Upper lobe of left lung (tissue), 4 donors: ENCODE data around the gene EMID1.

ENCODE experiments used
- POLR2A ChIP-seq, 4 donors: fragments of 450-650 bp; IDR thresholded peaks; one replicate each; pipeline ENCODE4 v1.5.1; 2016 to 2017; ENCODE audit warnings: antibody characterized with exemption in 4 of 4, mild to moderate bottlenecking in 2 of 4
- POLR2AphosphoS5 ChIP-seq, 2 donors: sonication (generic); formaldehyde crosslinking; IDR thresholded peaks; one replicate each; pipeline ENCODE4 v1.5.1; 2017; ENCODE audit warnings: antibody characterized with exemption in 2 of 2
- TF ChIP-seq, protein P1 (sequence below), 6 experiments: fragments of 450-650 bp in 4 of 6; fragments of 200-600 bp in 2 of 6; sonication (generic) in 2 of 6; IDR thresholded peaks; one replicate each; pipeline ENCODE4 v1.5.1; 2016 to 2019; ENCODE audit warnings: antibody characterized with exemption in 6 of 6

DNA sequence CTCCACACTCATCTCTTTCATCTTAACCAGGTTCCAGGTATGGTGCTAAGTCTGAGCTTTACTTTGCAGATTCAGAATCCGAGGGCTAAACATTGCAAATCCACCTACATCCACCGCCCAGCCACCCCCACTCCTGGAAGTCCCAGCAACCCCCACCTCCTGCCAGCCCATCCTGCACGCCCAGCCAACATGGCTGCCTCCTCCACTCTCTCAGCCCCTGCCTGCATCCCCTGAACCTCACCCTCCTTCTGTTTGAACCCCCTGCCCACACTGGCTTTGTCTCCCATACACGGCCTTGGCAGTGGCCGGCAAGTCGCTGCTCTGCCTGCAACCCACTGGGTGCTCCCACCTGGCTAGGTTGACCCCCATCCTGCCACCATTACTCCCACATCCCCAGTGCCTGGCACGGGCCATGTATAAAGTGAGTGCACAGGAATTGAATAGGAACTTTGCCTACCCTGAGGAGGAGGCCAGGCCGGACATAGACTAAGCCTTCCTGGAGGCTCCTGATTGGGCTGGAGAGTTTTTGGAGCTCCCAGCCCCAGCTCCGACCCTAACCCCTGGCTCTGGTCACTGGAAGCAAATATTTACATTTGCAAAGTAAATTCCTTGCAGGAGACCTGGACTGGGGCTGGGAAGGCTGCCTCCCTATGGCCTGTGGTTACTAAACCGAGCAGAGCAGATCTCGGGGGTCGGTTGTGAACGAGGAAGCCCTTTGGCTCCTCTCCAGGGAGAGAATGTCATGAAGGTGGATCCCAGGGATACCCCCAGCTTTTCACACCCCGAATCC, 14.4 kb downstream of the EMID1 start:
- TF ChIP-seq, protein P1, sequence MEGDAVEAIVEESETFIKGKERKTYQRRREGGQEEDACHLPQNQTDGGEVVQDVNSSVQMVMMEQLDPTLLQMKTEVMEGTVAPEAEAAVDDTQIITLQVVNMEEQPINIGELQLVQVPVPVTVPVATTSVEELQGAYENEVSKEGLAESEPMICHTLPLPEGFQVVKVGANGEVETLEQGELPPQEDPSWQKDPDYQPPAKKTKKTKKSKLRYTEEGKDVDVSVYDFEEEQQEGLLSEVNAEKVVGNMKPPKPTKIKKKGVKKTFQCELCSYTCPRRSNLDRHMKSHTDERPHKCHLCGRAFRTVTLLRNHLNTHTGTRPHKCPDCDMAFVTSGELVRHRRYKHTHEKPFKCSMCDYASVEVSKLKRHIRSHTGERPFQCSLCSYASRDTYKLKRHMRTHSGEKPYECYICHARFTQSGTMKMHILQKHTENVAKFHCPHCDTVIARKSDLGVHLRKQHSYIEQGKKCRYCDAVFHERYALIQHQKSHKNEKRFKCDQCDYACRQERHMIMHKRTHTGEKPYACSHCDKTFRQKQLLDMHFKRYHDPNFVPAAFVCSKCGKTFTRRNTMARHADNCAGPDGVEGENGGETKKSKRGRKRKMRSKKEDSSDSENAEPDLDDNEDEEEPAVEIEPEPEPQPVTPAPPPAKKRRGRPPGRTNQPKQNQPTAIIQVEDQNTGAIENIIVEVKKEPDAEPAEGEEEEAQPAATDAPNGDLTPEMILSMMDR (IDR thresholded peaks at IDR 0.05), result no peak
- no peak for TF ChIP-seq POLR2AphosphoS5 (IDR thresholded peaks at IDR 0.05)
- no peak for TF ChIP-seq POLR2A (IDR thresholded peaks at IDR 0.05)
